HEK293 (cell line): ENCODE data around the gene RFPL4A.
"Not testable (repeated sequence)": the region's sequence is repeated elsewhere in the genome, so short reads cannot be mapped to it uniquely, and the experiment has no call there.

Experiments used
- GLI2 ChIP-seq: fragments of 450-650 bp; formaldehyde crosslinking; IDR thresholded peaks from 2 replicates; pipeline ENCODE4; 2017; ENCODE audit warnings: missing biosample characterization, missing genetic modification characterization, low read depth, borderline replicate concordance
- ZNF10 ChIP-seq: fragments of 450-650 bp; formaldehyde crosslinking; IDR thresholded peaks from 2 replicates; pipeline ENCODE4 v1.5.1; 2017; ENCODE audit warnings: missing biosample characterization, missing genetic modification characterization
- ZNF121 ChIP-seq: fragments of 450-650 bp; formaldehyde crosslinking; IDR thresholded peaks from 2 replicates; pipeline ENCODE4 v1.5.1; 2016; ENCODE audit warnings: missing biosample characterization, missing genetic modification characterization
- ZNF473 ChIP-seq: fragments of 450-650 bp; formaldehyde crosslinking; IDR thresholded peaks from 2 replicates; pipeline ENCODE4 v1.5.1; 2017; ENCODE audit warnings: missing biosample characterization, missing genetic modification characterization
- ZNF501 ChIP-seq: fragments of 450-650 bp; formaldehyde crosslinking; IDR thresholded peaks from 2 replicates; pipeline ENCODE4 v1.5.1; 2016; ENCODE audit warnings: missing biosample characterization, missing genetic modification characterization
- ZNF549 ChIP-seq: fragments of 450-650 bp; IDR thresholded peaks from 2 replicates; pipeline ENCODE4 v1.5.1; 2018; ENCODE audit warnings: missing biosample characterization, missing genetic modification characterization, mild to moderate bottlenecking, inconsistent platforms, moderate library complexity
- ZNF561 ChIP-seq: fragments of 450-650 bp; IDR thresholded peaks from 2 replicates; pipeline ENCODE4 v1.5.1; 2018; ENCODE audit warnings: missing biosample characterization, missing genetic modification characterization, borderline replicate concordance
- ZNF660 ChIP-seq: fragments of 450-650 bp; IDR thresholded peaks from 2 replicates; pipeline ENCODE4 v1.5.1; 2018; ENCODE audit warnings: missing biosample characterization, mild to moderate bottlenecking, missing genetic modification characterization
- ZNF792 ChIP-seq: fragments of 450-650 bp; formaldehyde crosslinking; IDR thresholded peaks from 2 replicates; pipeline ENCODE4 v1.5.1; 2016; ENCODE audit warnings: missing biosample characterization, missing genetic modification characterization
- TF ChIP-seq, protein P1 (sequence below): fragments of 450-650 bp; formaldehyde crosslinking; IDR thresholded peaks from 2 replicates; pipeline ENCODE4 v1.5.1; 2016; ENCODE audit warnings: missing biosample characterization, missing genetic modification characterization
- TF ChIP-seq, protein P2 (sequence below): fragments of 450-650 bp; formaldehyde crosslinking; IDR thresholded peaks from 2 replicates; pipeline ENCODE4 v1.5.1; 2016; ENCODE audit warnings: missing biosample characterization, missing genetic modification characterization
- TF ChIP-seq, protein P3 (sequence below): fragments of 450-650 bp; formaldehyde crosslinking; IDR thresholded peaks from 2 replicates; pipeline ENCODE4 v1.5.1; 2017; ENCODE audit warnings: missing biosample characterization, missing genetic modification characterization
- TF ChIP-seq, protein P4 (sequence below): fragments of 450-650 bp; formaldehyde crosslinking; IDR thresholded peaks from 2 replicates; pipeline ENCODE4 v1.5.1; 2016; ENCODE audit warnings: missing biosample characterization, missing genetic modification characterization
- TF ChIP-seq, protein P5 (sequence below): fragments of 450-650 bp; formaldehyde crosslinking; IDR thresholded peaks from 2 replicates; pipeline ENCODE4 v1.5.1; 2016; ENCODE audit warnings: missing biosample characterization, missing genetic modification characterization

DNA sequence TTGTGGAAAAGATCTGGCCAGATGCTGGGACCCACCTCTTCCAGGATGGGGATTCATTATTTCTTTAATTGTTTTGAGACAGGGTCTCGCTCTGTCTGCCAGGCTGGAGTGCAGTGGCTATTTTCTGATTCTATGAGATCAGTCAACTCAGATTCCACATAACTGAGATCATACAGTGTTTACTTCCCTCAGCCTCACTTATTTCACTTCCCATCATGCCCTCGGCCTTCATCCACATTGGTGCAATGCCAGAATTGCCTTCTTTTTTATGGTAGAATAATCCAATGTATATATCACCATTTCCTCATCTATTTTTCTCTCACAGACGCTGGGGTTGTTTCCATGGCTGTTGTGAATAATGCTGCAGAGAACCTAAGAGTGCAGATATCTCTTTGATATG, 10.7 kb downstream of the RFPL4A start:
- TF ChIP-seq, protein P1, sequence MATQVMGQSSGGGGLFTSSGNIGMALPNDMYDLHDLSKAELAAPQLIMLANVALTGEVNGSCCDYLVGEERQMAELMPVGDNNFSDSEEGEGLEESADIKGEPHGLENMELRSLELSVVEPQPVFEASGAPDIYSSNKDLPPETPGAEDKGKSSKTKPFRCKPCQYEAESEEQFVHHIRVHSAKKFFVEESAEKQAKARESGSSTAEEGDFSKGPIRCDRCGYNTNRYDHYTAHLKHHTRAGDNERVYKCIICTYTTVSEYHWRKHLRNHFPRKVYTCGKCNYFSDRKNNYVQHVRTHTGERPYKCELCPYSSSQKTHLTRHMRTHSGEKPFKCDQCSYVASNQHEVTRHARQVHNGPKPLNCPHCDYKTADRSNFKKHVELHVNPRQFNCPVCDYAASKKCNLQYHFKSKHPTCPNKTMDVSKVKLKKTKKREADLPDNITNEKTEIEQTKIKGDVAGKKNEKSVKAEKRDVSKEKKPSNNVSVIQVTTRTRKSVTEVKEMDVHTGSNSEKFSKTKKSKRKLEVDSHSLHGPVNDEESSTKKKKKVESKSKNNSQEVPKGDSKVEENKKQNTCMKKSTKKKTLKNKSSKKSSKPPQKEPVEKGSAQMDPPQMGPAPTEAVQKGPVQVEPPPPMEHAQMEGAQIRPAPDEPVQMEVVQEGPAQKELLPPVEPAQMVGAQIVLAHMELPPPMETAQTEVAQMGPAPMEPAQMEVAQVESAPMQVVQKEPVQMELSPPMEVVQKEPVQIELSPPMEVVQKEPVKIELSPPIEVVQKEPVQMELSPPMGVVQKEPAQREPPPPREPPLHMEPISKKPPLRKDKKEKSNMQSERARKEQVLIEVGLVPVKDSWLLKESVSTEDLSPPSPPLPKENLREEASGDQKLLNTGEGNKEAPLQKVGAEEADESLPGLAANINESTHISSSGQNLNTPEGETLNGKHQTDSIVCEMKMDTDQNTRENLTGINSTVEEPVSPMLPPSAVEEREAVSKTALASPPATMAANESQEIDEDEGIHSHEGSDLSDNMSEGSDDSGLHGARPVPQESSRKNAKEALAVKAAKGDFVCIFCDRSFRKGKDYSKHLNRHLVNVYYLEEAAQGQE (tag by site-specific recombination) = not testable (repeated sequence)
- not testable (repeated sequence) for TF ChIP-seq ZNF549; ZNF660 (tag by site-specific recombination); ZNF121; GLI2 (tag by site-specific recombination); ZNF10 (tag by site-specific recombination); ZNF561 (tag by site-specific recombination); ZNF473; ZNF792 (tag by site-specific recombination); ZNF501 (tag by site-specific recombination)
- TF ChIP-seq, protein P2, sequence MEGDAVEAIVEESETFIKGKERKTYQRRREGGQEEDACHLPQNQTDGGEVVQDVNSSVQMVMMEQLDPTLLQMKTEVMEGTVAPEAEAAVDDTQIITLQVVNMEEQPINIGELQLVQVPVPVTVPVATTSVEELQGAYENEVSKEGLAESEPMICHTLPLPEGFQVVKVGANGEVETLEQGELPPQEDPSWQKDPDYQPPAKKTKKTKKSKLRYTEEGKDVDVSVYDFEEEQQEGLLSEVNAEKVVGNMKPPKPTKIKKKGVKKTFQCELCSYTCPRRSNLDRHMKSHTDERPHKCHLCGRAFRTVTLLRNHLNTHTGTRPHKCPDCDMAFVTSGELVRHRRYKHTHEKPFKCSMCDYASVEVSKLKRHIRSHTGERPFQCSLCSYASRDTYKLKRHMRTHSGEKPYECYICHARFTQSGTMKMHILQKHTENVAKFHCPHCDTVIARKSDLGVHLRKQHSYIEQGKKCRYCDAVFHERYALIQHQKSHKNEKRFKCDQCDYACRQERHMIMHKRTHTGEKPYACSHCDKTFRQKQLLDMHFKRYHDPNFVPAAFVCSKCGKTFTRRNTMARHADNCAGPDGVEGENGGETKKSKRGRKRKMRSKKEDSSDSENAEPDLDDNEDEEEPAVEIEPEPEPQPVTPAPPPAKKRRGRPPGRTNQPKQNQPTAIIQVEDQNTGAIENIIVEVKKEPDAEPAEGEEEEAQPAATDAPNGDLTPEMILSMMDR = not testable (repeated sequence)
- TF ChIP-seq, protein P3, sequence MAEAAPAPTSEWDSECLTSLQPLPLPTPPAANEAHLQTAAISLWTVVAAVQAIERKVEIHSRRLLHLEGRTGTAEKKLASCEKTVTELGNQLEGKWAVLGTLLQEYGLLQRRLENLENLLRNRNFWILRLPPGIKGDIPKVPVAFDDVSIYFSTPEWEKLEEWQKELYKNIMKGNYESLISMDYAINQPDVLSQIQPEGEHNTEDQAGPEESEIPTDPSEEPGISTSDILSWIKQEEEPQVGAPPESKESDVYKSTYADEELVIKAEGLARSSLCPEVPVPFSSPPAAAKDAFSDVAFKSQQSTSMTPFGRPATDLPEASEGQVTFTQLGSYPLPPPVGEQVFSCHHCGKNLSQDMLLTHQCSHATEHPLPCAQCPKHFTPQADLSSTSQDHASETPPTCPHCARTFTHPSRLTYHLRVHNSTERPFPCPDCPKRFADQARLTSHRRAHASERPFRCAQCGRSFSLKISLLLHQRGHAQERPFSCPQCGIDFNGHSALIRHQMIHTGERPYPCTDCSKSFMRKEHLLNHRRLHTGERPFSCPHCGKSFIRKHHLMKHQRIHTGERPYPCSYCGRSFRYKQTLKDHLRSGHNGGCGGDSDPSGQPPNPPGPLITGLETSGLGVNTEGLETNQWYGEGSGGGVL (tag by site-specific recombination) = not testable (repeated sequence)
- TF ChIP-seq, protein P4, sequence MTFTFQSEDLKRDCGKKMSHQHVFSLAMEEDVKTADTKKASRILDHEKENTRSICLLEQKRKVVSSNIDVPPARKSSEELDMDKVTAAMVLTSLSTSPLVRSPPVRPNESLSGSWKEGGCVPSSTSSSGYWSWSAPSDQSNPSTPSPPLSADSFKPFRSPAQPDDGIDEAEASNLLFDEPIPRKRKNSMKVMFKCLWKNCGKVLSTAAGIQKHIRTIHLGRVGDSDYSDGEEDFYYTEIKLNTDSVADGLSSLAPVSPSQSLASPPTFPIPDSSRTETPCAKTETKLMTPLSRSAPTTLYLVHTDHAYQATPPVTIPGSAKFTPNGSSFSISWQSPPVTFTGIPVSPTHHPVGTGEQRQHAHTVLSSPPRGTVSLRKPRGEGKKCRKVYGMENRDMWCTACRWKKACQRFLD (tag by site-specific recombination) = not testable (repeated sequence)
- TF ChIP-seq, protein P5, sequence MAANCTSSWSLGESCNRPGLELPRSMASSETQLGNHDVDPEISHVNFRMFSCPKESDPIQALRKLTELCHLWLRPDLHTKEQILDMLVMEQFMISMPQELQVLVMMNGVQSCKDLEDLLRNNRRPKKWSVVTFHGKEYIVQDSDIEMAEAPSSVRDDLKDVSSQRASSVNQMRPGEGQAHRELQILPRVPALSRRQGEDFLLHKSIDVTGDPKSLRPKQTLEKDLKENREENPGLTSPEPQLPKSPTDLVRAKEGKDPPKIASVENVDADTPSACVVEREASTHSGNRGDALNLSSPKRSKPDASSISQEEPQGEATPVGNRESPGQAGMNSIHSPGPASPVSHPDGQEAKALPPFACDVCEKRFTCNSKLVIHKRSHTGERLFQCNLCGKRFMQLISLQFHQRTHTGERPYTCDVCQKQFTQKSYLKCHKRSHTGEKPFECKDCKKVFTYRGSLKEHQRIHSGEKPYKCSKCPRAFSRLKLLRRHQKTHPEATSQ = not testable (repeated sequence)
